Measurements from ENCODE around the gene MRPL27. TPM values are rescaled to one million over a fixed set of nuclear protein-coding genes. Genes with fewer than 3 reads are reported as not detected.
"Not testable (repeated sequence)": the region's sequence is repeated elsewhere in the genome, so short reads cannot be mapped to it uniquely, and the experiment has no call there.

Gene MRPL27
- total and polyA plus RNA-seq, 2 of the 4 experiments (the other 2 are of a cell fraction), result 176 to 202 TPM

GRCh38 chr17:50398672-50399071, 25.7 kb upstream of the MRPL27 start:
- dilution Hi-C loops (cut with HindIII; ENCODE audit: low sequenced_read_pairs, unreplicated experiment); intact Hi-C loops (cut with micrococcal nuclease); H3K14ac ChIP-seq (replicated peaks; ENCODE audit: low read depth, low read length); H2BK20ac ChIP-seq (ENCODE audit: low read depth, low read length); ATAC-seq (ENCODE audit: low read depth); in situ Hi-C loops (cut with MboI; ENCODE audit: low sequenced_read_pairs); H2BK120ac ChIP-seq (ENCODE audit: low read depth, low read length); H3K4me2 ChIP-seq (ENCODE audit: low read depth, low read length); H3K9me3 ChIP-seq (ENCODE audit: control insufficient read depth, insufficient read depth, low read length); H3K4ac ChIP-seq (ENCODE audit: low read depth, low read length); H3K27me3 ChIP-seq (ENCODE audit: control insufficient read depth, insufficient read depth, low read length); H4K5ac ChIP-seq (ENCODE audit: low read depth, low read length); H2BK5ac ChIP-seq (ENCODE audit: low read depth, low read length, poor library complexity, severe bottlenecking); H2AK9ac ChIP-seq (replicated peaks; ENCODE audit: low read depth, low read length, poor library complexity); DNase-seq; BruUV-seq (replicated peaks); H3K56ac ChIP-seq (ENCODE audit: extremely low read depth, insufficient read depth, low read length); H2AK5ac ChIP-seq (ENCODE audit: low read depth, low read length); H3K18ac ChIP-seq (ENCODE audit: low read depth, low read length); H2BK15ac ChIP-seq (ENCODE audit: low read depth, low read length); H3K9ac ChIP-seq (ENCODE audit: low read depth, low read length); H2AFZ ChIP-seq (replicated peaks; ENCODE audit: low read length, poor library complexity); H4K8ac ChIP-seq (ENCODE audit: low read depth in 2 of 2, low read length in 2 of 2); H3K4me1 ChIP-seq (ENCODE audit: control insufficient read depth, insufficient read depth, low read length); H3K4me3 ChIP-seq (ENCODE audit: insufficient read depth, low read depth, low read length); H3K23ac ChIP-seq (ENCODE audit: low read depth, low read length); H4K91ac ChIP-seq (ENCODE audit: insufficient read depth, low read depth, low read length); H3K27ac ChIP-seq (ENCODE audit: insufficient read depth, low read length); POLR2A ChIA-PET (ENCODE audit: unreplicated experiment): not testable (repeated sequence)
- H3K9me1 ChIP-seq (ENCODE audit: insufficient read depth, low read length), result peaks cover 11% of the 10 kb centered on the region; the same call in 1 of the 2 replicates
- H4K20me1 ChIP-seq (ENCODE audit: insufficient read depth, low read length), result peaks cover 30% of the 10 kb centered on the region
- CTCF ChIA-PET, result interaction anchor here (1.4 kb wide), 1 partner anchor 39 kb away, joined by 3 read pairs; no protein-coding TSS in a partner anchor
- peaks cover 12 to 19% of the 10 kb centered on the region in 2 experiments for H3K79me1 ChIP-seq (ENCODE audit: low read depth in 1 of 2, low read length in 2 of 2)
- 90% methylated on average over 2 of the region's 3 CpGs; no CpG with 5 or more reads in 1 of the 2 experiments for whole genome bisulfite sequencing, 2 experiments (ENCODE audit: extremely low coverage in 2 of 2, insufficient read length in 1 of 2)
- peaks cover 12% of the 10 kb centered on the region for H3K36me3 ChIP-seq (ENCODE audit: control insufficient read depth, insufficient read depth, low read length)
